ENCODE results near the gene C11orf52.
A peak's percentile ranks its signal among the peaks of the same experiment; 100 is the strongest.

Gene C11orf52

GRCh38 chr11:111961389-111962300 is 42.9 kb downstream of the C11orf52 start:
- H3K27me3 Mint-ChIP-seq, result no peaks in the 10 kb centered on the region
- ATAC-seq (no peak), DNase-seq (no peak)
- peaks cover 7% of the 10 kb centered on the region for H3K4me1 Mint-ChIP-seq
- H3K36me3 Mint-ChIP-seq (ENCODE audit: low read depth), result peaks cover 6% of the 10 kb centered on the region
- no peaks in the 10 kb centered on the region for H3K9me3 Mint-ChIP-seq
- no peak overlapping the region for H3K4me3 Mint-ChIP-seq
- H3K27ac Mint-ChIP-seq, result no peak overlapping the region

DNA sequence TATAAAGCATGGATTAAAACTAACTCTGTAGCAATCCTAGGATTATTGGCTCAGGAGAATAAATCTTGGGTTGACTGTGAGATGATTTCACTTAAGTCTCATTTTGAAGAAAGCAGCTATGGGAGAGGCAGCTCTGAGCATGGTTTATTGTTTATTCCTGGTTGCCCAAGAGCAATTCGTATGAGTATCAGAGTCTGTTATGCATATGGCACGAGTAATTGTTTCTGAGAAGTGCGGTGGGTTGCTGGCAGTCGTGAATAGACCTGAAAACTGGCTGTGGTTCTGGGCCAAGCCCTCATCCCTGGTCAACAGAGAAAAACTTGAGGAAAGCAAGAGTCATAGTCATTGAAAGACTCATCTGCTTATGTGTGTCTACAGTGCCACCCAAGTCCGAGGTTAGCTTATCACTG is 45.2 kb downstream of the C11orf52 start:
- no peak for DNase-seq
- Mint-ChIP-seq H3K4me3 (no peak overlapping the region), H3K27ac (no peak overlapping the region), H3K27me3 (no peaks in the 10 kb centered on the region), H3K9me3 (no peaks in the 10 kb centered on the region), H3K36me3 (ENCODE audit: low read depth) (peaks cover 19% of the 10 kb centered on the region), H3K4me1 (peaks cover 7% of the 10 kb centered on the region)
- peak; percentile 82 for ATAC-seq

GRCh38 chr11:111966678-111967077 is 48.0 kb downstream of the C11orf52 start:
- peaks cover 5% of the 10 kb centered on the region for H3K4me1 Mint-ChIP-seq
- H3K27me3 Mint-ChIP-seq, result no peaks in the 10 kb centered on the region
- ATAC-seq (no peak), DNase-seq (no peak)
- no peak overlapping the region for H3K4me3 Mint-ChIP-seq
- peaks cover 29% of the 10 kb centered on the region for H3K36me3 Mint-ChIP-seq (ENCODE audit: low read depth)
- H3K27ac Mint-ChIP-seq, result no peak overlapping the region
- H3K9me3 Mint-ChIP-seq, result no peaks in the 10 kb centered on the region

GRCh38 chr11:111967649-111968048 is 48.9 kb downstream of the C11orf52 start:
- DNase-seq (no peak), ATAC-seq (no peak)
- Mint-ChIP-seq H3K27me3 (no peaks in the 10 kb centered on the region), H3K9me3 (no peaks in the 10 kb centered on the region), H3K4me3 (no peak overlapping the region), H3K36me3 (ENCODE audit: low read depth) (peaks cover 35% of the 10 kb centered on the region), H3K4me1 (peaks cover 5% of the 10 kb centered on the region), H3K27ac (no peak overlapping the region)

DNA sequence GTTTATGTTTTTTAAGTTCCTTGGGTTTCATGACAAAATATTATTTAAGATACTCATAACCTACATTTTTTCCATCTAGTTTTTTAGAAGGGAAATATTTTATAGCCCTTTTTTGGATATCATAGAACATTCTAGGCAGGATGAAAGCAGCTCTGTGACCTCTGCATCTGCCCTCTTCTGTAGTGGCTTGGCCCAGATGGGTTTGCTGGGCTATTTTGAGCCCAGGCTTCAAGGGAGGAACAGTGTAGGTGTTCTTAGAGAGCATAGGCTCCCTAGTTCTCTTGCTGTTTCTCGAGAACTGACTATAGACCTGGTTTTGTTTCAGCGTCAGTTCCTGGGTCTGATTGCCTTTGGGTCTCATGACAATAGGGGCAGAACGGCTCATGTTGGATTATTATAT is 50.6 kb downstream of the C11orf52 start:
- H3K36me3 Mint-ChIP-seq (ENCODE audit: low read depth), result peaks cover 40% of the 10 kb centered on the region
- no peaks in the 10 kb centered on the region for H3K9me3 Mint-ChIP-seq
- DNase-seq (no peak), ATAC-seq (no peak)
- H3K27ac Mint-ChIP-seq, result no peak overlapping the region
- H3K4me3 Mint-ChIP-seq, result no peak overlapping the region
- no peaks in the 10 kb centered on the region for H3K4me1 Mint-ChIP-seq
- no peaks in the 10 kb centered on the region for H3K27me3 Mint-ChIP-seq

DNA sequence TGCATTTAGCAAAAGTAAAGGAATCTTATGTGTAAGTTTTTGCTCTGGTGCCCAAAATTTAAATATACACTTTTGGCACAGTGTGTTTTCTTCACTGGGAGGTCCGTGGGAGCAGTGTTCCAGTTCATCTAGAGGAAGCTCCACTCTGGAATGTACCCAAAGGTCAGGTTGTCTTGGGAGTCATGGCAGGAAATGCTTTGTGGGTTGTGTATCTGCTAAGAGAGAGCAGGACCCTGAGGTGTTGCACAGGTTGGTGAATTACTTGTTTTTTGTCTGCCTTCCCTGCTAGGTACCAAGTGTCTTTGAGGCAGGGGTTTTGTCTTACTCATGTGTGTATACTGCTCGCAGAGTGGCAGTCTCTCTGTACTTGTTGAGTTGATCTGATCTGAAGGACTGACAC is 55.7 kb downstream of the C11orf52 start:
- DNase-seq (no peak), ATAC-seq (no peak)
- Mint-ChIP-seq H3K9me3 (no peaks in the 10 kb centered on the region), H3K27me3 (peaks cover 14% of the 10 kb centered on the region), H3K27ac (no peak overlapping the region), H3K36me3 (ENCODE audit: low read depth) (peaks cover 22% of the 10 kb centered on the region), H3K4me3 (no peak overlapping the region), H3K4me1 (peaks cover 12% of the 10 kb centered on the region)

- Mint-ChIP-seq H3K27ac (no peak overlapping the region), H3K4me3 (no peak overlapping the region), H3K9me3 (no peaks in the 10 kb centered on the region), H3K4me1 (peaks cover 12% of the 10 kb centered on the region), H3K27me3 (peaks cover 14% of the 10 kb centered on the region), H3K36me3 (ENCODE audit: low read depth) (peaks cover 21% of the 10 kb centered on the region)
- ATAC-seq (no peak), DNase-seq (no peak)
Measured at GRCh38 chr11:111975076-111975806, 56.5 kb downstream of the C11orf52 start.

GRCh38 chr11:111976119-111976766 is 57.5 kb downstream of the C11orf52 start:
- H3K4me1 Mint-ChIP-seq, result peaks cover 12% of the 10 kb centered on the region
- H3K9me3 Mint-ChIP-seq, result no peaks in the 10 kb centered on the region
- peaks cover 16% of the 10 kb centered on the region for H3K36me3 Mint-ChIP-seq (ENCODE audit: low read depth)
- H3K4me3 Mint-ChIP-seq, result peak overlapping the region; percentile 37
- ATAC-seq (no peak), DNase-seq (no peak)
- H3K27me3 Mint-ChIP-seq, result peaks cover 14% of the 10 kb centered on the region
- no peak overlapping the region for H3K27ac Mint-ChIP-seq

All from activated naive CD8-positive, alpha-beta T cell treated with anti-CD3 and anti-CD28 coated beads, Interleukin-2, amount 50 U/mL, for 24 hours (primary cell).